GM19043 (cell line): ENCODE measurements around the gene IQGAP2.
"Not testable (repeated sequence)": the region's sequence is repeated elsewhere in the genome, so short reads cannot be mapped to it uniquely, and the experiment has no call there.

Source experiments
- ATAC-seq: cut with Tn5 transposase; IDR thresholded peaks from one replicate; pipeline ENCODE4 v1.9.1; 2021; ENCODE audit warnings: low read depth; ENCODE audit not compliant: unreplicated experiment

The IQGAP2 gene

GRCh38 chr5:76600716-76601115, 197.6 kb downstream of the IQGAP2 start:
- ATAC-seq = no peak

GRCh38 chr5:76601470-76601869, 198.4 kb downstream of the IQGAP2 start:
- ATAC-seq = no peak

GRCh38 chr5:76602094-76602726, 199.1 kb downstream of the IQGAP2 start:
- no peak for ATAC-seq

- ATAC-seq = not testable (repeated sequence)
Measured at GRCh38 chr5:76603991-76604390, 200.9 kb downstream of the IQGAP2 start.

- no peak for ATAC-seq
Measured at GRCh38 chr5:76604838-76605237, 201.8 kb downstream of the IQGAP2 start.

GRCh38 chr5:76606701-76607100, 203.6 kb downstream of the IQGAP2 start:
- ATAC-seq = no peak

GRCh38 chr5:76607353-76607871, 204.3 kb downstream of the IQGAP2 start:
- ATAC-seq = no peak

- ATAC-seq = no peak
Measured at GRCh38 chr5:76608833-76609232, 205.7 kb downstream of the IQGAP2 start.

- no peak for ATAC-seq
Measured at GRCh38 chr5:76610196-76610595, 207.1 kb downstream of the IQGAP2 start.

GRCh38 chr5:76612942-76613341, 209.9 kb downstream of the IQGAP2 start:
- no peak for ATAC-seq

- no peak for ATAC-seq
Measured at GRCh38 chr5:76615759-76616158, 212.7 kb downstream of the IQGAP2 start.

- ATAC-seq = no peak
Measured at GRCh38 chr5:76616206-76616605, 213.1 kb downstream of the IQGAP2 start.

- no peak for ATAC-seq
Measured at GRCh38 chr5:76617229-76617628, 214.1 kb downstream of the IQGAP2 start.

- no peak for ATAC-seq
Measured at GRCh38 chr5:76617675-76618074, 214.6 kb downstream of the IQGAP2 start.

- ATAC-seq = no peak
Measured at GRCh38 chr5:76620166-76620565, 217.1 kb downstream of the IQGAP2 start.

GRCh38 chr5:76622076-76622475, 219.0 kb downstream of the IQGAP2 start:
- ATAC-seq = no peak

GRCh38 chr5:76622973-76623596, 220.0 kb downstream of the IQGAP2 start, which contains the start of gene F2RL2:
TSS of gene F2RL2 (minus strand) at chr5:76623403. CDS start at chr5:76623230, 173 bp downstream.
- no peak for ATAC-seq

GRCh38 chr5:76625087-76625815, 222.2 kb downstream of the IQGAP2 start:
- no peak for ATAC-seq

- no peak for ATAC-seq
Measured at GRCh38 chr5:76626738-76627137, 223.7 kb downstream of the IQGAP2 start.

- ATAC-seq = no peak
Measured at GRCh38 chr5:76634661-76635060, 231.6 kb downstream of the IQGAP2 start.

- no peak for ATAC-seq
Measured at GRCh38 chr5:76637490-76637889, 234.4 kb downstream of the IQGAP2 start.
